Measurements from ENCODE around the gene OR52A1.
A peak's percentile ranks its signal among the peaks of the same experiment; 100 is the strongest.

Gene OR52A1

GRCh38 chr11:5131584-5132335 lies 22.8 kb downstream of the OR52A1 start:
- no peak for DNase-seq (ENCODE audit: low read depth, low spot score)

GRCh38 chr11:5129457-5129877 lies 25.1 kb downstream of the OR52A1 start:
- no peak for DNase-seq (ENCODE audit: low read depth, low spot score)

- no peak for DNase-seq (ENCODE audit: low read depth, low spot score)
Observed at GRCh38 chr11:5124891-5125620, 29.5 kb downstream of the OR52A1 start.

- DNase-seq (ENCODE audit: low read depth, low spot score) = peak; percentile 32
Observed at GRCh38 chr11:5123802-5124521, 30.6 kb downstream of the OR52A1 start.

GRCh38 chr11:5118893-5119292 lies 35.7 kb downstream of the OR52A1 start:
- DNase-seq (ENCODE audit: low read depth, low spot score) = no peak

GRCh38 chr11:5117588-5117987 lies 37.0 kb downstream of the OR52A1 start:
- DNase-seq (ENCODE audit: low read depth, low spot score) = no peak

GRCh38 chr11:5115339-5115738 lies 39.2 kb downstream of the OR52A1 start:
- no peak for DNase-seq (ENCODE audit: low read depth, low spot score)

- no peak for DNase-seq (ENCODE audit: low read depth, low spot score)
Observed at GRCh38 chr11:5107285-5107684, 47.3 kb downstream of the OR52A1 start.

GRCh38 chr11:5103066-5103465 lies 51.5 kb downstream of the OR52A1 start:
- DNase-seq (ENCODE audit: low read depth, low spot score) = no peak

- no peak for DNase-seq (ENCODE audit: low read depth, low spot score)
Observed at GRCh38 chr11:5102246-5102645, 52.3 kb downstream of the OR52A1 start.

- DNase-seq (ENCODE audit: low read depth, low spot score) = no peak
Observed at GRCh38 chr11:5096011-5096410, 58.5 kb downstream of the OR52A1 start.
